Measurements from ENCODE around the gene BNIP5.

DNA sequence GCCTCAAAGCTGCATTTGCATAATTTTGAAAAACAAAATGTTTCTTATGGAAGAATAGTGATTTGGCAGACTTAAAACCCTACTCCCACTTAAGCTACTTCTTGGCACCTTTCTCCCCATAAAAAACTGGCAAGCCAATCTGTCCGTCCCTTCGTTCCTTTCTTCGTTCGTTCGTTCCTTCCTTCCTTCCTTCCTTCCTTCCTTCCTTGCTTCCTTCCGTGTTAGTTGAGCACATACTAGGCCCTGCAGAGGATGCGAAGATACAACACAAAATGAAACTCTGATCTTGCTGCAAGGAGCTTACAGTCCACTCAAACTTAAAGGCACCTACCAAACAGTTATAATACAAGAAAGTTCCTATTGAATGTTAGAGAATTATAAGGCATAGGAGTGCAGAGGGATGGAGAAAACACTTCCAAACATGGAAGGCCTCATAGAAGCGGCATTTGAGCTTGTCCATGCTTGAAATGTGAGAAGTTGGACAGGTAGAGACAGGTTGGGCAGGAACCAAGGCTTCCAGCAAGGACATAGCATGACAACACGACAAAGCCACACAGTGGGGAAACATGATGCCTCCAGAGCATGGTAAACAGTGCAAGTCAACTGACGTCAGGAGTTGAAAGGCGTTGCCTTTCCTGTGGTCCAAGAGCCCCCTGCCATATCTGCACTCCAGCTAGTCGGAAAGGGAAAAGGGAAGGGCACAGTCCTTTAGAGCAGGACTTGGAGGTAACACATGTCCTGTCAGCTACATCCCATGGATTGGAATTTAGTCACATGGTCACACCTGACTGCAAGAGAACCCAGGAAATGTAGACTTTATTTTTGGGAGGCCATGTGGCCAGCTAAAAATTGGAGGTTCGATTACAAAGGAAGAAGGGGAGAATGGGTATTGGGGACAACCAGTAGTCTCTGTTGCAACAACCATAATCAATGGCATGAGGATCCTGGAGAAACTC, 59.8 kb downstream of the BNIP5 start:
- no peak for TF ChIP-seq GATA3 (IDR thresholded peaks at IDR 0.05; ENCODE audit: low read depth, low read length)
- no peak for TF ChIP-seq GATA2 (IDR thresholded peaks at IDR 0.05; ENCODE audit: low read depth, low read length)
